Gastrocnemius medialis (tissue), 4 donors: ENCODE measurements around the gene UBE2QL1. TPM values are rescaled to one million over a fixed set of nuclear protein-coding genes. Genes with fewer than 3 reads are reported as not detected.
A peak's percentile ranks its signal among the peaks of the same experiment; 100 is the strongest.

ENCODE experiments used
- ATAC-seq, 2 donors: fragments of 150-250 bp; one replicate each; pipeline ENCODE4 v1.9.1; 2016
- DNase-seq, 2 donors: peaks; one replicate each; pipeline ENCODE4 v3.0.0-alpha.2; 2019
- H3K27ac ChIP-seq, 4 donors: fragments of 200-600 bp; sonication (generic); 1 replicate in 1 of 4; 2 replicates in 3 of 4; pipeline ENCODE4 v1.5.1; 2016 to 2018; ENCODE audit warnings: mild to moderate bottlenecking in 2 of 4, moderate library complexity in 1 of 4
- H3K27me3 ChIP-seq, 3 donors: fragments of 200-600 bp; sonication (generic) in 2 of 3; 1 replicate in 1 of 3; 2 replicates in 2 of 3; pipeline versions ENCODE4 v1.5.1 to v1.6.0; 2016 to 2019; ENCODE audit warnings: mild to moderate bottlenecking in 1 of 3, moderate library complexity in 1 of 3
- H3K36me3 ChIP-seq, 2 donors: fragments of 200-600 bp; sonication (generic) in 1 of 2; one replicate each; pipeline ENCODE4 v1.5.1; 2017 to 2018
- H3K4me1 ChIP-seq, 2 donors: fragments of 200-600 bp; sonication (generic) in 1 of 2; one replicate each; pipeline ENCODE4 v1.5.1; 2016 to 2017; ENCODE audit warnings: mild to moderate bottlenecking in 2 of 2
- H3K4me3 ChIP-seq, 4 donors: fragments of 200-600 bp; sonication (generic) in 3 of 4; 1 replicate in 1 of 4; 2 replicates in 3 of 4; pipeline ENCODE4 v1.5.1; 2016 to 2019; ENCODE audit warnings: mild to moderate bottlenecking in 2 of 4
- H3K9me3 ChIP-seq, 3 donors: fragments of 200-600 bp; sonication (generic) in 2 of 3; 1 replicate in 1 of 3; 2 replicates in 2 of 3; pipeline ENCODE4 v1.5.1; 2016 to 2019
- CTCF ChIP-seq, 5 experiments: fragments of 450-650 bp in 3 of 5; fragments of 200-600 bp in 2 of 5; sonication (generic) in 2 of 5; IDR thresholded peaks in 4 of 5; conservative IDR thresholded peaks in 1 of 5; 1 replicate in 4 of 5; 2 replicates in 1 of 5; pipeline ENCODE4 v1.5.1; 2016 to 2019; ENCODE audit warnings: antibody characterized with exemption in 5 of 5, mild to moderate bottlenecking in 3 of 5, moderate library complexity in 3 of 5
- POLR2A ChIP-seq, 2 donors: fragments of 450-650 bp; IDR thresholded peaks; one replicate each; pipeline ENCODE4 v1.6.1; 2017; ENCODE audit warnings: antibody characterized with exemption in 2 of 2, mild to moderate bottlenecking in 2 of 2, moderate library complexity in 2 of 2
- in situ Hi-C, 4 donors: fragments of 200-750 bp; cut with MboI; loops; one replicate each; pipeline versions ENCODE4 v1.15.0 to v1.8.0; 2017; ENCODE audit warnings: low sequenced_read_pairs in 4 of 4
- intact Hi-C: fragments of 100-400 bp; cut with DNase I; formaldehyde crosslinking; loops from one replicate; pipeline ENCODE4 v1.15.1; 2023; ENCODE audit warnings: low total_unique reads
- total RNA-seq, 4 donors: library from RNA; depleted of rRNA; stranded (reverse); fragments of >200 nt; gene quantifications; one replicate each; pipeline versions ENCODE4 v1.1.0 to v1.2.3, GENCODE V29; 2016

Gene UBE2QL1
- total RNA-seq, result 100 to 1,000 TPM in 1 of 4 donors, 10 to 100 TPM in 3; 48.8 to 150 (median 67.0) TPM

- peaks cover 13 to 17% of the 10 kb centered on the region in 2 donors for H3K4me1 ChIP-seq
- no peaks in the 10 kb centered on the region for H3K36me3 ChIP-seq
- ATAC-seq (peak; percentile 13 to 37), DNase-seq (peak in 1 of 2 donors; percentile 38)
- in situ Hi-C loops (no loop called here), intact Hi-C loops (loop anchor here (1.0 to 10.0 kb wide), 4 partner anchors 72 to 564 kb away; partner anchors contain the start of gene MED10)
- TF ChIP-seq CTCF (IDR thresholded peaks at IDR 0.05 in 4 of 5, conservative IDR thresholded peaks at IDR 0.05 in 1 of 5), result no peak
- TF ChIP-seq POLR2A (IDR thresholded peaks at IDR 0.05), result peak; percentile 36 to 71
- peak within 1 kb of the TSS; percentile 58 to 78 (median 71) for H3K4me3 ChIP-seq
- no peaks in the 10 kb centered on the region for H3K9me3 ChIP-seq
- no peaks in the 10 kb centered on the region for H3K27me3 ChIP-seq
- H3K27ac ChIP-seq, result peak within 1 kb of the TSS; percentile 91 to 97 (median 96)
These were observed at the start of gene UBE2QL1 for GRCh38 chr5:6448622-6449464. Gene UBE2QL1 (plus strand): TSS chr5:6448859. CDS start chr5:6448894, 35 bp downstream.

DNA sequence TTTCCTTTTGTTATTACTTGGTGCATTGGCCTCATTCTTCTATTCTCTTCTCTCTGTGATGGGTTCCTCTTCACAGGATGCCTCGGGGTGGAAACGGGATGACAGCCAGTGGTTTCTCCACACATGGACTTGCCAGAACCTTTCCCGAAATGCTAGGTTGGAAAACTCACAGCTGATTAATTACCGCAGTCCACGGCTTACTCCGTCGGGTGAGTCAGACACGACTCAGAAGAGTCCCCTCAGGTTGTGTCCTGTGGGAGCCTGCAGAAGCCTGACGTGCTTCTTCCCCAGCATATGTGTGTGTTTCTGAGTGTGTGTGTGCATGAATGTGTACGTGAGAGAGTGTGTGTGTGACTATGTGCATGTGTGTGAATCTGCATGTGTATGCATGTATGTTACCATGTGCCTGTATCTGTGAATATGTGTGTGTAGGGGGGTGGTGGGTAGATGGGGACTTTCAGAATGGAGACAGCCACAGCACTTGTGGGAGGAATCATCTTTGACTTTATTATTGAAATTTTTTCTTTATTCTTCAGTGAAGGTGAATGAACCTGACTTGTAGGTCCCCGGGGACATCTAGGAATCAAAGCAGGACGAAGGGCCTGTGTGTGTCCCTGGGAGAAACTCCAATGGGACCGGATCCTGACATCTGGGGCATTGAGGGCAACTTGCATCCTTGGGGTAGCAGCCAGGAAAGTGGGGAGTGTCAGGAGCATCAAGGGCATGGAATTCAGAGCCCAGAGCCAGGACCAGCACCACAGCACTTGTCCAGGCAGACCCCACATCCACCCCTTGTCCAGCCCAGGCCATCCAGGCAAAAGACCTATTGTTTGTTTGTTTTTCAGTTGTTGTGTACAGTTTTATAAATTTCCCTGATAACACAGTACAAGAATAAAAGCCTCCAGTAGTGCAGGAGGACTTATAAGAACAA is 48.4 kb upstream of the UBE2QL1 start:
- no peaks in the 10 kb centered on the region for H3K9me3 ChIP-seq
- no peak overlapping the region for H3K4me3 ChIP-seq
- no peaks in the 10 kb centered on the region for H3K27me3 ChIP-seq
- H3K4me1 ChIP-seq, result no peaks in the 10 kb centered on the region
- in situ Hi-C loops (no loop called here), intact Hi-C loops (no loop called here)
- DNase-seq (no peak), ATAC-seq (no peak)
- no peak overlapping the region for H3K27ac ChIP-seq
- no peak for TF ChIP-seq POLR2A (IDR thresholded peaks at IDR 0.05)
- no peak for TF ChIP-seq CTCF (IDR thresholded peaks at IDR 0.05 in 4 of 5, conservative IDR thresholded peaks at IDR 0.05 in 1 of 5)
- no peaks in the 10 kb centered on the region for H3K36me3 ChIP-seq

DNA sequence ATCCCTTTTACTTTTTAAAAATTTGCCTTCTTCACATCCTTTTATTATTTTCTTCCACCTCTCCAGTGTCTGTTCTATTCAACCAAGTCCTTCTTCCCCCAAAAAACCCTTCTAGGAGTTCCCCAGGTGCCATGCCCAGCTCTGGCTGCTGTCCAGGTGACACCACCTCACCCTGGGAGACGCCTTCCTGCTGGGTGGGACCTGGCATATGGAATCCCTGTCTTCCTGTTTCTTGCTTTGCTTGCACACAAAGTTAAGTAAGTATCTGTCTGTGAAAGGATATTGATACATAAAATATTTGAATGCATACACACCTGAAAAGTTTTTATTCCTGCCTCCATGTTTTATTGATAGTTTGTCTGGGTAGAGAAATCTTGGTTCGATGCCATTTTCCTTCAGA is 47.2 kb upstream of the UBE2QL1 start:
- in situ Hi-C loops (no loop called here), intact Hi-C loops (no loop called here)
- H3K4me1 ChIP-seq, result no peaks in the 10 kb centered on the region
- TF ChIP-seq POLR2A (IDR thresholded peaks at IDR 0.05) (no peak), CTCF (IDR thresholded peaks at IDR 0.05 in 4 of 5, conservative IDR thresholded peaks at IDR 0.05 in 1 of 5) (no peak)
- H3K36me3 ChIP-seq, result no peaks in the 10 kb centered on the region
- no peak overlapping the region for H3K27ac ChIP-seq
- H3K4me3 ChIP-seq, result no peak overlapping the region
- ATAC-seq, result no peak
- no peak for DNase-seq
- H3K9me3 ChIP-seq, result no peaks in the 10 kb centered on the region
- H3K27me3 ChIP-seq, result no peaks in the 10 kb centered on the region

DNA sequence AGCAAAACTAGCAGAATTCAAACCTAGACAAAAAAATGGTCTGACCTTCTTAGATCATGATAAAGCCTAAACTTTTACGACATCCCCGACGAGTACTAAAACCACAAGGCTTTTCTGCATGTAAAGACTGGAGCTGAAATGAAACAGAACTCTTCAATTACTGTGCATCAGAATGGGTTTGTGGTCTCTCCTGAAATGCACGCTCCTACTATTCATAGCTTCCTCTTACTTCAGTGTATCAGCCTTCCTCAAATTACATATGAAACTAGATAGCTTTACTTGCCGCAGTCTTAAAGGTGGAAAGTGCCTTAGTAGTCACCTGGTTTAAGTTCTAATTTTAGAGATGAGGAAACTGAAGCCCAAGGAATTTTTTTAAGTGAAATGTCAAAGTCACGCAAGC is 45.7 kb upstream of the UBE2QL1 start:
- no peaks in the 10 kb centered on the region for H3K4me1 ChIP-seq
- no peak overlapping the region for H3K27ac ChIP-seq
- no peaks in the 10 kb centered on the region for H3K36me3 ChIP-seq
- TF ChIP-seq CTCF (IDR thresholded peaks at IDR 0.05 in 4 of 5, conservative IDR thresholded peaks at IDR 0.05 in 1 of 5), result no peak
- no peak for TF ChIP-seq POLR2A (IDR thresholded peaks at IDR 0.05)
- ATAC-seq, result no peak
- in situ Hi-C loops (no loop called here), intact Hi-C loops (no loop called here)
- H3K4me3 ChIP-seq, result no peak overlapping the region
- no peaks in the 10 kb centered on the region for H3K27me3 ChIP-seq
- DNase-seq, result no peak
- H3K9me3 ChIP-seq, result no peaks in the 10 kb centered on the region
